NT2/D1 (cell line): ENCODE results near the gene KIAA0513.

Experiments
- SUZ12 ChIP-seq: IDR thresholded peaks from 2 replicates; pipeline ENCODE4 v1.6.1; 2011; ENCODE audit not compliant: insufficient read length, insufficient read depth; ENCODE audit errors: extremely low read depth
- YY1 ChIP-seq: IDR thresholded peaks from 2 replicates; pipeline ENCODE4 v1.6.1; 2011; ENCODE audit not compliant: insufficient read length, insufficient read depth
- ZNF274 ChIP-seq: IDR thresholded peaks from 2 replicates; pipeline ENCODE4 v1.6.1; 2011; ENCODE audit warnings: mild to moderate bottlenecking, low read depth, low read length

- TF ChIP-seq YY1 (no peak), ZNF274 (no peak), SUZ12 (no peak)
Measured at GRCh38 chr16:85086347-85087291, 59.0 kb downstream of the KIAA0513 start.
